PFSK-1 (cell line): ENCODE measurements around the gene FOCAD.

Source experiments
- FOXP2 ChIP-seq: optimal IDR thresholded peaks from 2 replicates; pipeline ENCODE3; 2011; ENCODE audit warnings: borderline replicate concordance, control low read depth, inconsistent platforms; ENCODE audit not compliant: insufficient read depth; ENCODE audit errors: extremely low read length, extremely low read depth
- POLR2AphosphoS5 ChIP-seq: IDR thresholded peaks from 2 replicates; pipeline ENCODE4 v1.6.1; 2012; ENCODE audit warnings: low read depth, mild to moderate bottlenecking, control low read depth, low read length, moderate library complexity
- REST ChIP-seq, 2 experiments: IDR thresholded peaks; 2 replicates each; pipeline versions ENCODE4 v1.6.1 to v1.8.0; 2011 to 2012; ENCODE audit warnings: low read depth in 2 of 2, low read length in 2 of 2, control low read depth in 1 of 2, inconsistent platforms in 1 of 2, mild to moderate bottlenecking in 1 of 2, moderate library complexity in 1 of 2; ENCODE audit not compliant: insufficient read depth in 1 of 2
- SIN3A ChIP-seq: IDR thresholded peaks from 2 replicates; pipeline ENCODE4 v1.6.1; 2012; ENCODE audit warnings: mild to moderate bottlenecking, low read length, moderate library complexity, borderline replicate concordance; ENCODE audit not compliant: insufficient read depth
- TAF1 ChIP-seq: IDR thresholded peaks from 2 replicates; pipeline ENCODE4 v1.6.1; 2012; ENCODE audit warnings: low read length, control low read depth, borderline replicate concordance; ENCODE audit not compliant: insufficient read depth

Gene FOCAD

GRCh38 chr9:20985851-20986600 lies 302.0 kb downstream of the FOCAD start:
- no peak for TF ChIP-seq POLR2AphosphoS5
- no peak for TF ChIP-seq TAF1
- TF ChIP-seq SIN3A, result no peak
- no peak for TF ChIP-seq FOXP2
- no peak for TF ChIP-seq REST (IDR thresholded peaks at IDR 0.05; ENCODE audit: insufficient read depth in 1 of 2, low read depth in 2 of 2, low read length in 2 of 2)

GRCh38 chr9:20987521-20987920 lies 303.5 kb downstream of the FOCAD start:
- TF ChIP-seq FOXP2, result no peak

GRCh38 chr9:20988061-20988460 lies 304.0 kb downstream of the FOCAD start:
- TF ChIP-seq REST (IDR thresholded peaks at IDR 0.05; ENCODE audit: insufficient read depth in 1 of 2, low read depth in 2 of 2, low read length in 2 of 2) (no peak), POLR2AphosphoS5 (no peak), SIN3A (no peak), FOXP2 (no peak), TAF1 (no peak)

GRCh38 chr9:20988671-20989315 lies 304.7 kb downstream of the FOCAD start:
- TF ChIP-seq FOXP2 (no peak), REST (IDR thresholded peaks at IDR 0.05; ENCODE audit: insufficient read depth in 1 of 2, low read depth in 2 of 2, low read length in 2 of 2) (no peak), POLR2AphosphoS5 (no peak), SIN3A (no peak), TAF1 (no peak)

GRCh38 chr9:20989923-20990341 lies 305.9 kb downstream of the FOCAD start:
- TF ChIP-seq POLR2AphosphoS5, result no peak

- TF ChIP-seq REST (IDR thresholded peaks at IDR 0.05; ENCODE audit: insufficient read depth in 1 of 2, low read depth in 2 of 2, low read length in 2 of 2) (no peak), SIN3A (no peak), FOXP2 (no peak), TAF1 (no peak), POLR2AphosphoS5 (no peak)
Observed at GRCh38 chr9:20990867-20991266, 306.8 kb downstream of the FOCAD start.
